ENCODE data around the gene NT5DC3.

DNA sequence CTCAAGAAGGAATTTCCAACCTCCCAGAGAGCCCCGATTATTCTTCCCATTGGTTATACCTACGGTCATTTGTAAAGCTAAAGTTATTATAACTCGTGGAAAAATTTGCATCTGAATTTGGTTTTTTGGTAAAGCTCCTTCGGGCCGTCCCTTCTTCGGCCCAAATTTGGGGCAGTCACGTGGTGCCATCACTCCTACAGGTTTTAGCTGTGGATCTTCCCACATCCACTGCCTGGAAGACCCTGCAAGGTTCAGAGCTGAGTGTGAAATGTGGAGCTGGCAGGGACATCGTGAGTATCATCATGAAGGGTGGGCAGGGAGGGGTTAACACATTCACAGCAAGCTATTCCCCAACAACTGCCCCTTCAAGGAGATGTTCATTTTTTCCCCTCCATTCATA, 105.7 kb downstream of the NT5DC3 start:
- TF ChIP-seq EP300 (IDR thresholded peaks at IDR 0.05) = no peak
- TF ChIP-seq, protein P1, sequence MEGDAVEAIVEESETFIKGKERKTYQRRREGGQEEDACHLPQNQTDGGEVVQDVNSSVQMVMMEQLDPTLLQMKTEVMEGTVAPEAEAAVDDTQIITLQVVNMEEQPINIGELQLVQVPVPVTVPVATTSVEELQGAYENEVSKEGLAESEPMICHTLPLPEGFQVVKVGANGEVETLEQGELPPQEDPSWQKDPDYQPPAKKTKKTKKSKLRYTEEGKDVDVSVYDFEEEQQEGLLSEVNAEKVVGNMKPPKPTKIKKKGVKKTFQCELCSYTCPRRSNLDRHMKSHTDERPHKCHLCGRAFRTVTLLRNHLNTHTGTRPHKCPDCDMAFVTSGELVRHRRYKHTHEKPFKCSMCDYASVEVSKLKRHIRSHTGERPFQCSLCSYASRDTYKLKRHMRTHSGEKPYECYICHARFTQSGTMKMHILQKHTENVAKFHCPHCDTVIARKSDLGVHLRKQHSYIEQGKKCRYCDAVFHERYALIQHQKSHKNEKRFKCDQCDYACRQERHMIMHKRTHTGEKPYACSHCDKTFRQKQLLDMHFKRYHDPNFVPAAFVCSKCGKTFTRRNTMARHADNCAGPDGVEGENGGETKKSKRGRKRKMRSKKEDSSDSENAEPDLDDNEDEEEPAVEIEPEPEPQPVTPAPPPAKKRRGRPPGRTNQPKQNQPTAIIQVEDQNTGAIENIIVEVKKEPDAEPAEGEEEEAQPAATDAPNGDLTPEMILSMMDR (IDR thresholded peaks at IDR 0.05) = no peak
- no peak for TF ChIP-seq POLR2A (IDR thresholded peaks at IDR 0.05)
- TF ChIP-seq POLR2AphosphoS5 (IDR thresholded peaks at IDR 0.05) = no peak
